ENCODE measurements around the gene ACE.

DNA sequence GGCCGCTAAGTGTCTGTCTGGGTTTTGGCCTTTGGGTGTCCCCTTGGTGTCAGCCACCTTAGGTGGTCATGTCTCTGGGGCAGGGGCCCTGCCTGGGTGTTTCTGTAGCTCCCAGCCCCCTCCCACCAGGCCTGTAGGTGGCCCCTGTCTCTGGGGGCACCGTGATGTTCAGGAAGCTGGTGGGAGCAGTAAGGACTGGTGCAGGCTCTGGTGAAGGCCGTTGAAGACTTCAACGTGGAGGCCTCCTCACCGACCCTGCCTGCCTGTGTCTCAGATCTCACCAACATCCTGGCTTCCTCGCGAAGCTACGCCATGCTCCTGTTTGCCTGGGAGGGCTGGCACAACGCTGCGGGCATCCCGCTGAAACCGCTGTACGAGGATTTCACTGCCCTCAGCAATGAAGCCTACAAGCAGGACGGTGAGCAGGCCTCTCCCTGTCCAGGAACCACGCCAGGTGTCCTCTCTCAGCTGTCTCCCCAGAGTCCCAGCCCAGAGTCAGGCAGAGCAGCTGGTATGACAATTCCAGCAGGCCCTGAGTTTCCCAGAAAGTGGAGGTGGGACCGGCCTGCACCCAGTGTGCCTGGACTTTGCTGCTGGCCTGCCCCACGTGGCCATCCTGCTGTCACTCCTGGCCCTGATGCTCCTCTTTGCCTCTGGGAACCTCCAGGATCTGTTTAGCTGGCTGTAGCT, 2.8 kb downstream of the ACE start:
- TF ChIP-seq, protein P1, sequence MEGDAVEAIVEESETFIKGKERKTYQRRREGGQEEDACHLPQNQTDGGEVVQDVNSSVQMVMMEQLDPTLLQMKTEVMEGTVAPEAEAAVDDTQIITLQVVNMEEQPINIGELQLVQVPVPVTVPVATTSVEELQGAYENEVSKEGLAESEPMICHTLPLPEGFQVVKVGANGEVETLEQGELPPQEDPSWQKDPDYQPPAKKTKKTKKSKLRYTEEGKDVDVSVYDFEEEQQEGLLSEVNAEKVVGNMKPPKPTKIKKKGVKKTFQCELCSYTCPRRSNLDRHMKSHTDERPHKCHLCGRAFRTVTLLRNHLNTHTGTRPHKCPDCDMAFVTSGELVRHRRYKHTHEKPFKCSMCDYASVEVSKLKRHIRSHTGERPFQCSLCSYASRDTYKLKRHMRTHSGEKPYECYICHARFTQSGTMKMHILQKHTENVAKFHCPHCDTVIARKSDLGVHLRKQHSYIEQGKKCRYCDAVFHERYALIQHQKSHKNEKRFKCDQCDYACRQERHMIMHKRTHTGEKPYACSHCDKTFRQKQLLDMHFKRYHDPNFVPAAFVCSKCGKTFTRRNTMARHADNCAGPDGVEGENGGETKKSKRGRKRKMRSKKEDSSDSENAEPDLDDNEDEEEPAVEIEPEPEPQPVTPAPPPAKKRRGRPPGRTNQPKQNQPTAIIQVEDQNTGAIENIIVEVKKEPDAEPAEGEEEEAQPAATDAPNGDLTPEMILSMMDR (conservative IDR thresholded peaks at IDR 0.05), result no peak
- TF ChIP-seq EZH2 (IDR thresholded peaks at IDR 0.05; ENCODE audit: low read depth), result no peak
